ENCODE results near the gene KCNH1.
"Not testable (repeated sequence)": the region's sequence is repeated elsewhere in the genome, so short reads cannot be mapped to it uniquely, and the experiment has no call there.

KCNH1 gene

DNA sequence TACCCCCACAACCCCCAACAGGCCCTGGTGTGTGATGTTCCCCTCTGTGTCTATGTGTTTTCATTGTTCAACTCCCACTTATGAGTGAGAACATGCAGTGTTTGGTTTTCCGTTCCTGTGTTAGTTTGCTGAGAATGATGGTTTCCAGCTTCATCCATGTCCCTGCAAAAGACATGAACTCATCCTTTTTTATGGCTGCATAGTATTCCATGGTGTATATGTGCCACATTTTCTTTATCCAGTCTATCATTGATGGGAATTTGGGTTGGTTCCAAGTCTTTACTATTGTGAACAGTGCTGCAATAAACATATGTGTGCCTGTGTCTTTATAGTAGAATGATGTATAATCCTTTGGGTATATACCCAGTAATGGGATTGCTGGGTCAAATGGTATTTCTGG lies 122.8 kb downstream of the KCNH1 start:
- not testable (repeated sequence) for DNase-seq (ENCODE audit: low read depth in 2 of 3, low spot score in 1 of 3)

DNA sequence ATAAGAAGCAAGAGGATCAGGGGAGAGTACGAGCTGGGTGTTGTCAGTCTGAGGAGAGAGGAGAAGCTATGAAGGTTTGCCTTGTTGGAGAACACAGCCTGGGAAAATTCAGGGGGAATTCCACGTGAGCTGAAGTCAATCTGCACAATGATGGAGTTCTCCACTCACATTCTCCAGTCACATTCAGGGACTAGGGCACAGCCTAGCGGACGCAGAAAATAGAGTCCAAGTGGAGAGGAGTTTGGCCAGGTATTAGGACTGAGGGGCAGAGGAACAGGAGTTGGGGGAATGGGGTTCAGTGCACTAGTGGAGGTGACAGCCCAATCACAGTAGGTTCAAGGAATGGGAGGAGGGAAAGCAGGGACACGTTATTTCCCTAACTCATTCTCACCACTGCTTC lies 124.0 kb downstream of the KCNH1 start:
- no peak for DNase-seq (ENCODE audit: low read depth in 2 of 3, low spot score in 1 of 3)

DNA sequence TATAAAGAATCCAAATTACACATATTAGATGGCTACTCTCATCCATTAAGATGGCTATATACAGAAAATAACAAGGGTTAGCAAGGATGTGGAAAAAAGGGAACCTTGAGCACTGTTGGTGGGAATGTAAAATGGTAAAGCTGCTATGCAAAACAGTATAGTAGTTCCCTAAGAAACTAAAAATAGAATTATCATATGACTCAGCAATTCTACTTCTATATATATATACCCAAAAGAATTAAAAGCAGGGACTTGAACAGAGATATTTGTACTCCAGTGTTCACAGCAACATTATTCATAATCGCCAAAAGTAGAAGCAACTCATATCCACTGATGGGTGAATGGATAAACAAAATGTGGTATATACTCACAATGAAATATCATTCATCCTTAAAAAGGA lies 126.1 kb downstream of the KCNH1 start:
- DNase-seq (ENCODE audit: low read depth in 2 of 3, low spot score in 1 of 3) = no peak

DNA sequence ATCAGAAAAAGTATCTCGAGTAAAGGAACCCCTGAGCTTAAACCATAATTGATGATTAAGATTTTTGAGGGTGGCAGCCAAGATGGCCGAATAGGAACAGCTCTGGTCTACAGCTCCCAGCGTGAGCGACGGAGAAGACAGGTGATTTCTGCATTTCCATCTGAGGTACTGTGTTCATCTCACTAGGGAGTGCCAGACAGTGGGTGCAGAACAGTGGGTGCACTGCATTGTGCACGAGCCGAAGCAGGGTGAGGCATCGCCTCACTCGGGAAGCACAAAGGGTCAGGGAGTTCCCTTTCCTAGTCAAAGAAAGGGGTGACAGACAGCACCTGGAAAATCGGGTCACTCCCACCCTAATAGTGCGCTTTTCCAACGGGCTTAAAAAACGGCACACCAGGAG lies 138.0 kb downstream of the KCNH1 start:
- not testable (repeated sequence) for DNase-seq (ENCODE audit: low read depth in 2 of 3, low spot score in 1 of 3)

DNA sequence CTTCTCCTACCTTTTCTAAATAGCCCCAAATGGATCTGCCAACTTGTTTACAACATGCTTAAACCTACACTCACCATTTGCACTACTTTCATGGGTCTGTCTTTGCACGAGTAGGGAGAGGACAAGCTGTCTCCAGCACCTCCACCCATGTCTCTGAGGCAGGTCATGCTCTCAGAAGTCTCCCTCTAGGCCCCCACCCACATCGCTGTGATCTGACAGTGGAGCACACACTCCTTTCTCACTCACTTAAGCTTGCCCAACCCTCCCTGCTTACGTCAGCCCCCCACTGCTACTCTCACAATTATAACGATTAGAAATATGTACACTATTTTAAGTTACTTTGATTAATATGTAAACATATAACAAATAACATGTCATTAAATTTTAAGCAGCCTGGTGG lies 141.1 kb downstream of the KCNH1 start:
- DNase-seq (ENCODE audit: low read depth in 2 of 3, low spot score in 1 of 3) = no peak

DNA sequence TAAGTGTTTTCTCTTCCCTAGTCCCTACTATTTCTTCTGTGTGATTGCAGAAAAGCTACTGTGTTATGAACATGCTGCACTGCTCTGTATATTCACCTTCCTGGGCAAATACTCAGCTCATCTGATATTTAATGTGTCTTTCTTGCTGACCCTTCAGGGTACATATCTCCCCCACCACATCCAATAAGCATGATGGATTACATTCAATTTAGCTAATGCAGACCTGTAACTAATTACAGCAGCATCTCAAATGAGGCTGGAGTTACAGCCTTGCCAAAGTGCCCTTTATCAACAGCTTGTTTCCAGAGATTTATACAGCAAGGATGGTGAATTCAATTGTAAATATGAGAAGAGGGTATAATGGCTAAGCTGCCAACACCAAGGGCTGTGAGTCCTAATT lies 144.0 kb downstream of the KCNH1 start:
- DNase-seq (ENCODE audit: low read depth in 2 of 3, low spot score in 1 of 3) = no peak

DNA sequence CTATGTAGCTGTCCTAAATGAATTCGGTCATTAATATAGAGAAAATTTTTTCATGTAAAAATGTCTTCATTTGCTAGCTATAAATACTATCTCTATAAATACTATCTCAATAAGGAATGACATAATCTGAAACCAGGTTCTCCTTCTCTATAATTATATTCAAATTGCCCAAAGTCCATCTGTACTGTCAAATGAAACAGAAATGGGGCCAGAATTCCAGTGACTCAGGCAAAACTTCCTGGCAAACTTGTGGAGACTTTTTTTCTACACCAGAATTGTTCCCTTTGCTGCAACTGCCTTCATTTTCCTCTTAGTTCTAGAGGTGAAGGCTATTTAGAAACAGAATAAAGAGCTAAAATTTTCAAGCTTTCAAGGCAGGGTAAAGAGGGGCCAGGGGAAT lies 152.5 kb downstream of the KCNH1 start:
- DNase-seq (ENCODE audit: low read depth in 2 of 3, low spot score in 1 of 3) = no peak

DNA sequence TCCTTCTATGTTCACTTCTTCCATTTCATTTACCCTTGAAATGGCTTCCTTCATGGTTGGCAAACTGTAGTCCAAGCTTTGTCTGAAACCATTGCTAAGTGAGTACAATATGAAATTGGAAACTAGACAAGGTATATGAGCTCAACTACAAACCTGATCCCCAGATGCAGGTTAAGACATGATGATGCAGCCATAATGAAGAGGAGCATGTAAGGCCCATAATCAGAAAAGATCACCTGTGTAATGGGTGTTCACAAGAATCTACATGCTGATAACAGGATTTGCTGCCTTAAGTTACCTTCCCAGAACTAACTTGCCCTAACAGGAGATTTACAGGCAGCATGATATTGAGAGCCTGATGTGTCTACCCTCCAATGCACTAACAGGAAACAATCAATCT lies 153.9 kb downstream of the KCNH1 start:
- no peak for DNase-seq (ENCODE audit: low read depth in 2 of 3, low spot score in 1 of 3)

DNA sequence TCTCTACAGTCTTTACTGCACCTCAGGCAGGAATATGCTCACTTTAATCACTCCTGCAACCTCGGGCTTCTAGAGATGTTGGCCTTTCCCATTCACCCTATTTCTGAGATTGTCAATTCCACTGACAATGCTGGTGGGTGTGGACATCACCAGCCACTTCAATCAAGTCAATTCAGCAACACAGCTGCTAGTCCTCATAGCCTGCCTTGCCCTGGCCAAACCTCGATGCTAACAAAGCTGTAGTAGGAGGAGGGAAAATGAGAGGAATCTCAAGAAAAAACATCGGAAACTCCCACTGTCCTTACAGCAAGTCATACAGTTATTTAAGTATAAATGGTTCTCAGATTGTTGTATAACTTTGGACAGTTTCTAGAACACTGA lies 155.0 kb downstream of the KCNH1 start:
- no peak for DNase-seq (ENCODE audit: low read depth in 2 of 3, low spot score in 1 of 3)

DNA sequence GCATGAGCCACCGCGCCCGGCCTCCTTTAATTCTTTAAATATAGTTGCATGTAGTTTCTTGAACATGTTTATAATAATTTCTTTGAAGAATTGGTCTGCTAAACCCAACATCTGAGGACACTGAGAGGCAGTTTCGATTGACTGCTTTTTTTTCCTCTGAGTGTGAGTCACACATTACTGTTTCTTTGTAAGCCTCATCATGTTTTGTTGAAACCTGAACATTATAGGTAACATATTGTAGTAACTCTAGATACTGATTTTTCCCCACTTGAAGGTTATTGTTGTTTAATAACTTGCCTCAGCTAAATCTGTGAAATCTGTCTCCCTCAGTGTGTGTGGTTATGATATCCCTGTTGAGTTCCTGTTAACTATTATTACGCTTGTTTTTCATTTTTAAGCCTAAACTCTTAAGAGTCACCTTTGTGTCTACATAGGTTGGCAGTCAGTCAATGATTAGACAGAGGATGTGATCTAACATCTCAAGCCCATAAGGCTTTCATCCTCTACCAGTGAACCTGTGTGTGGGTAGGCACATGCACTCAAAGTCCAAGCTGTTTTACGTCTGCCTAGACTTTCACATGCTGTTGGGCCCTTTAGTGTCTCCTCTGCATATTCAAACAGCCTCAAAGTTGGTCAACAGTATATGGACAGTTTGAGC lies 155.5 kb downstream of the KCNH1 start:
- DNase-seq (ENCODE audit: low read depth in 2 of 3, low spot score in 1 of 3) = no peak

DNA sequence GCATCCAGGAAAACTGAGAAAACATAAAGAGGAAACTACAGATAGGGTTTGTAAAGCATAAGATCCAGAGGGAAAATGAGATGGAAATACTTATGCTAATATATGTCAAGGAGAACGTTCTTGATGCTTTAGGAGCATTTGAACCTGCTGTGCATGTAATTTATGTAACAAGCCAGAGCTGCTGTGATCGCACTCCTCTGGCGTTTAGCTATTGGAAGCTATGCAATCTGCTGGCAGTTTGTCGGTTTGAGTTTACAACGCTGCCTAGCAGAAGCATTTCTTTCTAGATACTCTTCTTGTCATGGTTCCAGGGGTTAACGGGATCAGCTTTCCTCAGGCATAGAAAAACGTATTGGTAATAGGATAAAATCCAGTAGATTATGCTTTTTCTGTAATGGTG lies 182.7 kb downstream of the KCNH1 start:
- DNase-seq (ENCODE audit: low read depth in 2 of 3, low spot score in 1 of 3) = no peak

DNA sequence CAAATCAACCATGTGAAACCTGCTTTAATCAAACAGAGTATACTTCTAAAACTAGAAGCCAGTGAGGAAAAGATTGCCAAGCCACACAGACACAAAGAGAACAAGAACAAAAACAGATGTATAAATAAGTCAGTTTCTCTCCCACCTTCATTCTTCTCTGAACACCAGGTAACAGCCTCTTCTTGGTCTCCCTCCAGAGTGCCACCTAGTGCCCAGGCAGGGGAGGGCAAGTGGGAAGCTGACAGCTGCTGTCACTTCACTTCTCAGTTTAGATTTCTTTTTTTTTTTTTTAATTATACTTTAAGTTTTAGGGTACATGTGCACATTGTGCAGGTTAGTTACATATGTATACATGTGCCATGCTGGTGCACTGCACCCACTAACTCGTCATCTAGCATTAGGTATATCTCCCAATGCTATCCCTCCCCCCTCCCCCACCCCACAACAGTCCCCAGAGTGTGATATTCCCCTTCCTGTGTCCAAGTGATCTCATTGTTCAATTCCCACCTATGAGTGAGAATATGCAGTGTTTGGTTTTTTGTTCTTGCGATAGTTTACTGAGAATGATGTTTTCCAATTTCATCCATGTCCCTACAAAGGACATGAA lies 183.9 kb downstream of the KCNH1 start:
- DNase-seq (ENCODE audit: low read depth in 2 of 3, low spot score in 1 of 3) = peak; percentile 30 to 57 (median 34)

DNA sequence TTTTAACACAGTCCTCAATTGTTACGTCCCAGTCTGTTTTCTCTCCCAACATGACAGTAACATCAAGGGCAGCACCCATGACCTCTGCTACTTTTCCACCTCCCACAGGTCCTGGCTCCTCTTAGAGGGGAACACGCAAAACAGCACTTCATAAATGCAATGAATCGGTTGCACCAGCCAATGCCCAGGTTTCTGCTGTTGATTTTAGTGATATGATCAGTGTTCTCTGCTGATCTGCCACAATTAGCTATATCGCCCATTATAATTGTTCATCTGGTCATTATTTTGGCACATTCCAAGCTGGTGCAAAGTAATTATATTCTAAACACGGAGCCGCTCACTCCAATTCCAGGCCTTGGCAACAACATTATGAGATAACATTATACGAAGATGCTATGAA lies 184.5 kb downstream of the KCNH1 start:
- no peak for DNase-seq (ENCODE audit: low read depth in 2 of 3, low spot score in 1 of 3)

DNA sequence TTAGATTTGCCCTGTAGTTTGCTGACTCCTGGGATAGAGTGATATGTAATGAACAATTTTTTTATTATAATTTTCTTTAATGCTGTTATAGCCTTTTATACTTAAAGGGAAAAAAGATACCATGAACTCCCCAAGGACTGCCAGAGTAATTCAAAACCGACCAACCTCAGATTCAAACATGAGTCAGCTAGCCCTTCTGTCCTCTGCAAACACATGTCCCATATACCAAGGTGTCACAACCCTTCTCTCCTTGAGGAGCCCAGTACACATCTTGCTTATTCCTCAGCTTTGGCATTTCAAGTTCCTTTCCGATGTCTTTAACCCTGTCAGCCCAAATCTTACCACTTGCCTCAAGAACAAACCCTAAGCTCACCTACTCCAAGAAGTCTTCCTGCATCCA lies 184.9 kb downstream of the KCNH1 start:
- DNase-seq (ENCODE audit: low read depth in 2 of 3, low spot score in 1 of 3) = no peak

DNA sequence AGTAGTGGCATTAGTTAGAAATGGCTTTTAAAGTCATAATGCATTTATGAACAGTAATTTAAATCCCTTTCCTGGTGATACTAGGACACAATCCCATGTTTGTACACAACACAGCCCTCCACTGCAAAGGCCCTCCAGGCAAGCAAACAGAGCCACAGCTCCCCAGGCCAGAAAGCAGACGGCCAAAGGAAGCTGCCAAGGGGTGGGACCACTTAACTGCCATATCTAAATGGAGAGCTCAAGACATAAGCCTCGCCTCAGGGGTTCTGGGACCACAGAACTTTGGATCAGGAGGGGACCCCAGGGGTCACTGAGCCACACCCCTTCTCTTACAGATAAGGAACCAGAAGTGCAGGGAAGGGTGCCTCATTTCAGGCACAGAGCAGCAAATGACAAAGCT lies 189.7 kb downstream of the KCNH1 start:
- no peak for DNase-seq (ENCODE audit: low read depth in 2 of 3, low spot score in 1 of 3)

DNA sequence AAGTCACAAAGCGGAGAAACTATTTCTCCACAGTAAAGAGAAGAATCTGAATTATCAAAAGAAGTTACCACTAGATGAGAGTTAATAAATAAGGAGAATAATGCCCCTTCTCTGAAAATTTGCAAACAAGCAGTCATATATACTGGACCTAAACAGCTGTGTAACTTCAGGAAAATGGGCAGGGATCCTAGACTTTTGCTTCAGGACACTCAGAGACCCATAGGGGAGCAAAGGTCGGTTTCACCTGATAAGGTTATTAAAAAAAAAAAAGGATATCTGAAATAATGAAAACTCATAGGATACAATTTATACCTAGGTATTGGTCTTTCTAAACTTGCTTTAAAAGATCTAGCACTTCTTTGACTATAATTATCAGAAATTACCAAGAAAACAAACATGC lies 191.4 kb downstream of the KCNH1 start:
- no peak for DNase-seq (ENCODE audit: low read depth in 2 of 3, low spot score in 1 of 3)

DNA sequence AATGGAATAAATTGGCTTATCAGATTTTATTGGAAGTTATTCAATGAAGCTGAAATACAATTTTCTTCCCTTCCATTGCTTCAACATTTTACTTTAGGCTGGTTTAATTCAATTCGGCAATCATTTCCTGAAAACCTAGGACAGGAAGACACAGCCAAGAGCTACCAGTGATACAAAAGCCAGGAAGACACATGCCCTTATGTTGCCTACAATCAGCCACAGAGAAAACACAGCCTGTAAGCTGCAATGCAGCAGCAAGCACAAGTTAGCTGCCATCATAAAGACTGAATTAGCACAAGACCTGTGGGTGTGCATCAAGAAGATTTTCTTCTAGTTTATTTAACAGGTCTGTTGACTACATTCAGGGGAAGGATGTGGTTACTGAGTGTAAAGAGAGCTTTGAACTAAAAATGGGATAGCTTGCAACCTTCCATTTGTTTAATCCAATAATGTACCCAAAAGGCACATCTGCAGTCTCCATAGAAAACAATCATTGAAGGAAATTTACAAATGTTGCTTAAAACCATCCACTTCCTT lies 193.8 kb downstream of the KCNH1 start:
- DNase-seq (ENCODE audit: low read depth in 2 of 3, low spot score in 1 of 3) = no peak

DNA sequence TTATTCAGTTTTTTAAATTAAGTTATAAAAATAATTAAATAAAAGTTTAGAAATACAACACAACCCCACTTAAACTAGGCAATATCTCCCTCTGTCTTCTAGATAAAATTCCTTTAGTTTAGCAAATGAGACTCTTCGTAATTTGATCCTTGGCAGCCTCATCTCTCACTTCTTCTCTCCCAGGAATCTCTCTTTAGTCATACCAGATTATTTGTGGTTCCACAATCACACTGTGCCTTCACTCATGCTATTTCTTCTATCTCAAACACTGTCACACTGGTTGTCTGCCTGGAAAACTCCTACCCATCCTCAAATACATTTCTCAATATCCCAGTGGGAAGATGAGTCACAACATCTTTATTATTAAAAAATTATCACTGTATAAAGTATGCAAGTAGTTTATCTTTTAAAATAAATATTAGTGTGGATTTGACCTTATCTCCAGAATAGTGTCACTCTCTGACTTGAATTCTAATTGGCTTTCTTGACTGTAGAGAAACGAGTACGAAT lies 195.5 kb downstream of the KCNH1 start:
- no peak for DNase-seq (ENCODE audit: low read depth in 2 of 3, low spot score in 1 of 3)

DNA sequence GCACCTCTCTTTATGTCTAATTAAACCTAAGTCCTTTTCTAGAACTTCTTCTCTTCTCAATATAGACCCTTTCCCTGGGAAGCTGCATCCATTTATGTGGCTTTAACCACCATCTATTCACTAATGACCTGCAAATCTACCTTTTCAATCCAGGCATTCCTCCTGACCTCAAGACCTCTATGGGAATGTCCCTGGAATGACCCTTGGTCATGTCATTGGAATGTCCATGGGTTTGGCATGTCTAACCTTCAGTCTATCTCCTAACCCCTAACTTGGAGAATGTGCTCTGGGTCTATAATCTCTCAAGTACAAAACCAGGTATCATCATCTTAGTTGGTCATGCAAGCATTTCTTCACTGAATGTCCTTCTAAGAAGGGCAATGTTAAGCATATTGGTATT lies 196.1 kb downstream of the KCNH1 start:
- DNase-seq (ENCODE audit: low read depth in 2 of 3, low spot score in 1 of 3) = no peak

DNA sequence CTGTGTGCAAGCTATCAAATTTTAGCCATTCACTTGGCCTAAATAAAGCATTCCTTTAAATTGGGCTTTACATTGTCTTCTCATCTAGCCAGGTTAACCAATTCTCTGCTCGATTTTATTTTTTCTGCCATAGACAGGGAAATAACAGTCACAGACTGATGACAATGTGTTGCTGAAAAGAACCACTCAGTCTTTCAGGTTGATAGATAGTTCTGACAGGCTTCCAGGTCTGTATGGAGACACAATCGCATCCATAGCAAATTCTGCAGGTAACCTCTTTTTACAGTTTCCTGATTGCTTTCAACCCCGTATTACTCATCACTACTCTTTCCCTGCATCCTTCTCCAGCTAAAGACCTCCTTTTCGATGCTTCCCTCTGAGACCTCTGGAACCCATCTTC lies 198.0 kb downstream of the KCNH1 start:
- DNase-seq (ENCODE audit: low read depth in 2 of 3, low spot score in 1 of 3) = no peak

DNA sequence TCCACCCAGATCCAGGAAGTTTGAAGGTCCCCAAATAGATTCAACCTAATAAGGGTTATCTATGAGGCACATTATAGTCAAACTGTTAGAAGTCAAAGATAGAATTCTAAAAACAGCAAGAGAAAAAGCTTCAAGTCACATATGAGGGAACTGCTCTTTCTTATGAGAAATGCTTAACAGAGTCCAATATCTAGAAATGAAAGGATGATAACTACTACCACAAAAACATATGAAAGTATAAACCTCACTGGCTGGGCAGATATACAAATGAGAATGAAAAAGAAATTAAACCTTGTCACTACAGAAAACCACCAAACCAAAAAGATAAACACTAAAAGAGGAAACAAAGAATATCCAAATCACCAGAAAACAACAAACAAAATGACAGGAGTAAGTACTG lies 201.8 kb downstream of the KCNH1 start:
- DNase-seq (ENCODE audit: low read depth in 2 of 3, low spot score in 1 of 3) = no peak

DNA sequence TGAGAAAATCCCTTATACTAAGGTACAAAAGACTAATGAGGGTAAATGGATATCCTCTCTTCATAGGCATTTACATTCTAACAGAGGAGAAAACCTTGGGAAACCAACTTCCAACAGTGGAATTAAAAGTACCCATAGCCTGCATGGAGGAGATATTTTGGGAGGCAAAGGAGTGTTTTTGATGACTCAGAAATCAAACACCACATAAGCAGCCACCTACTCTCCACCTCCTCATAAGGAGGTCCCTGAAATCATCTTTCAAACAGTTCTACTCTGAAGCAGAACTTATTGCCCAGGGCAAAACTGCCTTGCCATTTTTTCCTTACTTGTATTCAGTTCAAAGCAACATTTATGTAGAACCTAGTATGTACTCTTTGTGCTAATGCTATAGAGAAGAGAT lies 211.3 kb downstream of the KCNH1 start:
- DNase-seq (ENCODE audit: low read depth in 2 of 3, low spot score in 1 of 3) = no peak
